Fibroblast of villous mesenchyme (primary cell): ENCODE measurements around the gene DLG1. TPM values are rescaled to one million over a fixed set of nuclear protein-coding genes. Genes with fewer than 3 reads are reported as not detected.

Source experiments
- DNase-seq: peaks from one replicate; pipeline ENCODE4 v3.0.0-alpha.2; 2010; ENCODE audit warnings: low read depth
- H3K4me3 ChIP-seq: 2 replicates; pipeline ENCODE4 v1.5.1; 2011; ENCODE audit warnings: low read depth, mild to moderate bottlenecking, low read length
- CTCF ChIP-seq: IDR thresholded peaks from 2 replicates; pipeline ENCODE4 v1.5.1; 2012; ENCODE audit warnings: low read depth, mild to moderate bottlenecking, low read length; ENCODE audit not compliant: insufficient read depth
- small RNA-seq: library from RNA; depleted of rRNA; stranded (forward); fragments of <200 nt; gene quantifications from one replicate; pipeline ENCODE3, GENCODE V24; 2012
- total RNA-seq: library from RNA; depleted of rRNA; stranded (reverse); fragments of >200 nt; gene quantifications from 2 replicates; pipeline ENCODE4 v1.2.3, GENCODE V29; 2012

The DLG1 gene
- total RNA-seq, 1 donor: 87.7 TPM

- no peak for DNase-seq
Measured at GRCh38 chr3:196995646-196996355, 302.6 kb downstream of the DLG1 start.

GRCh38 chr3:196995027-196995426 lies 303.4 kb downstream of the DLG1 start:
- no peak for TF ChIP-seq CTCF
- no peak for DNase-seq
- H3K4me3 ChIP-seq: no peak overlapping the region

More at GRCh38 chr3:196995646-196996355, 302.6 kb downstream of the DLG1 start:
- H3K4me3 ChIP-seq: no peak overlapping the region
- TF ChIP-seq CTCF: no peak

GRCh38 chr3:196994056-196994455 lies 304.4 kb downstream of the DLG1 start:
- DNase-seq: no peak
- TF ChIP-seq CTCF: no peak

More at GRCh38 chr3:196994056-196994455, 304.4 kb downstream of the DLG1 start:
- no peak overlapping the region for H3K4me3 ChIP-seq

Small RNA genes lying within 50 kb of the gene (small RNA-seq; reads per million reads assigned to genes)
- gene MIR4797: not detected
